Activated B cell treated with CpG ODN at 0.5 μM for 24 hours (primary cell): ENCODE measurements around the gene FANK1. TPM values are rescaled to one million over a fixed set of nuclear protein-coding genes. Genes with fewer than 3 reads are reported as not detected.
"Not testable (repeated sequence)": the region's sequence is repeated elsewhere in the genome, so short reads cannot be mapped to it uniquely, and the experiment has no call there.

Experiments
- ATAC-seq: fragments of 200-7000 bp; cut with Tn5 transposase; one replicate; pipeline ENCODE4 v1.10.0; 2021; ENCODE audit warnings: low read depth, mild to moderate bottlenecking, moderate library complexity
- CTCF ChIA-PET: fragments of 350-600 bp; sonication (Branson Sonifier 250); formaldehyde crosslinking; loops from one replicate; lab custom pipeline; 2021; ENCODE audit warnings: antibody characterized with exemption; lab: Charles Lee
- POLR2A ChIA-PET: fragments of 350-600 bp; sonication (Branson Sonifier 250); formaldehyde crosslinking; loops from one replicate; lab custom pipeline; 2021; ENCODE audit warnings: antibody characterized with exemption; lab: Charles Lee
- DNase-seq: peaks from one replicate; pipeline ENCODE4 v3.0.0; 2022
- H3K27ac Mint-ChIP-seq: one replicate; pipeline ENCODE4 v1.8.0; 2020; ENCODE audit warnings: mixed read lengths
- H3K27me3 Mint-ChIP-seq: one replicate; pipeline ENCODE4 v1.8.0; 2021; ENCODE audit warnings: mixed read lengths
- H3K36me3 Mint-ChIP-seq: one replicate; pipeline ENCODE4 v1.8.0; 2021; ENCODE audit warnings: low read depth, mixed read lengths
- H3K4me1 Mint-ChIP-seq: one replicate; pipeline ENCODE4 v1.8.0; 2021; ENCODE audit warnings: mixed read lengths
- H3K4me3 Mint-ChIP-seq: one replicate; pipeline ENCODE4 v1.8.0; 2020; ENCODE audit warnings: mild to moderate bottlenecking, mixed read lengths
- H3K9me3 Mint-ChIP-seq: one replicate; pipeline ENCODE4 v1.8.0; 2020; ENCODE audit warnings: mixed read lengths
- CTCF ChIP-seq: fragments of 200-600 bp; IDR thresholded peaks from one replicate; pipeline ENCODE4 v1.8.0; 2022; ENCODE audit warnings: antibody characterized with exemption, mild to moderate bottlenecking
- intact Hi-C: fragments of 100-400 bp; cut with micrococcal nuclease; formaldehyde crosslinking; loops from one replicate; pipeline ENCODE4 v1.15.1; 2024
- total RNA-seq: library from RNA; stranded (reverse); gene quantifications from 2 replicates; pipeline ENCODE4 v1.2.3, GENCODE V29; 2022

Gene FANK1
- total RNA-seq, 1 donor from 2014 or later, result 0.42 TPM

GRCh38 chr10:125880719-125881118 lies 15.6 kb upstream of the FANK1 start:
- no peak for DNase-seq
- H3K4me1 Mint-ChIP-seq, result no peaks in the 10 kb centered on the region
- no peak for TF ChIP-seq CTCF
- peaks cover 4% of the 10 kb centered on the region for H3K9me3 Mint-ChIP-seq
- intact Hi-C loops, result no loop called here
- POLR2A ChIA-PET, result no interaction called here
- no peaks in the 10 kb centered on the region for H3K27me3 Mint-ChIP-seq
- no peak overlapping the region for H3K27ac Mint-ChIP-seq
- peaks cover 30% of the 10 kb centered on the region for H3K36me3 Mint-ChIP-seq
- CTCF ChIA-PET, result no interaction called here
- H3K4me3 Mint-ChIP-seq, result no peak overlapping the region
- ATAC-seq, result no peak

GRCh38 chr10:125881192-125881591 lies 15.2 kb upstream of the FANK1 start, which contains the start of gene DHX32:
TSS of gene DHX32 (minus strand) at chr10:125881292. CDS start at chr10:125880824, 468 bp downstream.
- Mint-ChIP-seq H3K27ac (no peak within 1 kb of the TSS), H3K9me3 (no peaks in the 10 kb centered on the region)
- CTCF ChIA-PET, result no interaction called here

GRCh38 chr10:125882596-125882995 lies 13.8 kb upstream of the FANK1 start:
- peaks cover 16% of the 10 kb centered on the region for H3K36me3 Mint-ChIP-seq
- no peaks in the 10 kb centered on the region for H3K9me3 Mint-ChIP-seq
- H3K4me1 Mint-ChIP-seq, result no peaks in the 10 kb centered on the region
- ChIA-PET CTCF (no interaction called here), POLR2A (no interaction called here)
- DNase-seq (no peak), ATAC-seq (no peak)
- intact Hi-C loops, result no loop called here
- no peak for TF ChIP-seq CTCF
- H3K27me3 Mint-ChIP-seq, result no peaks in the 10 kb centered on the region
- no peak overlapping the region for H3K27ac Mint-ChIP-seq
- H3K4me3 Mint-ChIP-seq, result no peak overlapping the region

More at GRCh38 chr10:125881192-125881591, 15.2 kb upstream of the FANK1 start, which contains the start of gene DHX32:
- no peaks in the 10 kb centered on the region for H3K4me1 Mint-ChIP-seq
- TF ChIP-seq CTCF, result no peak
- H3K4me3 Mint-ChIP-seq, result no peak within 1 kb of the TSS
- intact Hi-C loops, result no loop called here
- H3K27me3 Mint-ChIP-seq, result no peaks in the 10 kb centered on the region
- ATAC-seq (no peak), DNase-seq (no peak)
- POLR2A ChIA-PET, result no interaction called here
- peaks cover 26% of the 10 kb centered on the region for H3K36me3 Mint-ChIP-seq

GRCh38 chr10:125883211-125883610 lies 13.2 kb upstream of the FANK1 start:
- no peak for TF ChIP-seq CTCF
- ChIA-PET POLR2A (no interaction called here), CTCF (no interaction called here)
- no peak for ATAC-seq
- Mint-ChIP-seq H3K4me1 (no peaks in the 10 kb centered on the region), H3K9me3 (no peaks in the 10 kb centered on the region), H3K36me3 (peaks cover 12% of the 10 kb centered on the region), H3K27me3 (no peaks in the 10 kb centered on the region), H3K4me3 (no peak overlapping the region), H3K27ac (no peak overlapping the region)
- DNase-seq, result no peak
- intact Hi-C loops, result no loop called here

GRCh38 chr10:125886914-125887512 lies 9.4 kb upstream of the FANK1 start:
- no peak overlapping the region for H3K4me3 Mint-ChIP-seq
- peaks cover 5% of the 10 kb centered on the region for H3K36me3 Mint-ChIP-seq
- no peaks in the 10 kb centered on the region for H3K27me3 Mint-ChIP-seq
- H3K4me1 Mint-ChIP-seq, result no peaks in the 10 kb centered on the region
- DNase-seq, result no peak
- H3K27ac Mint-ChIP-seq, result no peak overlapping the region
- CTCF ChIA-PET, result no interaction called here
- POLR2A ChIA-PET, result no interaction called here
- H3K9me3 Mint-ChIP-seq, result no peaks in the 10 kb centered on the region
- intact Hi-C loops, result no loop called here
- no peak for TF ChIP-seq CTCF
- ATAC-seq, result no peak

- POLR2A ChIA-PET, DNase-seq, H3K9me3 Mint-ChIP-seq, H3K4me3 Mint-ChIP-seq, H3K27ac Mint-ChIP-seq, ATAC-seq, CTCF ChIA-PET, intact Hi-C loops, H3K36me3 Mint-ChIP-seq, H3K27me3 Mint-ChIP-seq, H3K4me1 Mint-ChIP-seq: not testable (repeated sequence)
These were observed 6.9 kb upstream of the FANK1 start for GRCh38 chr10:125889441-125889840.

- H3K27me3 Mint-ChIP-seq, DNase-seq, H3K27ac Mint-ChIP-seq, ATAC-seq, intact Hi-C loops, CTCF ChIA-PET, H3K9me3 Mint-ChIP-seq, H3K36me3 Mint-ChIP-seq, H3K4me3 Mint-ChIP-seq, POLR2A ChIA-PET: not testable (repeated sequence)
- peaks cover 15% of the 10 kb centered on the region for H3K4me1 Mint-ChIP-seq
These were observed 4.0 kb upstream of the FANK1 start for GRCh38 chr10:125892402-125892801.

GRCh38 chr10:125894176-125894575 lies 2.2 kb upstream of the FANK1 start:
- not testable (repeated sequence) for H3K27ac Mint-ChIP-seq, ATAC-seq, H3K4me3 Mint-ChIP-seq

More at GRCh38 chr10:125894176-125894575, 2.2 kb upstream of the FANK1 start:
- POLR2A ChIA-PET, H3K9me3 Mint-ChIP-seq, CTCF ChIA-PET, intact Hi-C loops, H3K27me3 Mint-ChIP-seq, DNase-seq, H3K36me3 Mint-ChIP-seq: not testable (repeated sequence)
- H3K4me1 Mint-ChIP-seq, result peaks cover 15% of the 10 kb centered on the region
